Hepatocyte (in vitro differentiated cells): ENCODE results near the gene MTCH1.
A peak's percentile ranks its signal among the peaks of the same experiment; 100 is the strongest.

Experiments
- CTCF ChIP-seq: fragments of 200-600 bp; sonication (generic); IDR thresholded peaks from 2 replicates; pipeline ENCODE4 v1.5.1; 2016; ENCODE audit warnings: antibody characterized with exemption, mild to moderate bottlenecking; ENCODE audit not compliant: poor library complexity
- EZH2 ChIP-seq: fragments of 200-600 bp; sonication (generic); IDR thresholded peaks from 2 replicates; pipeline ENCODE4 v1.6.1; 2016; ENCODE audit warnings: antibody characterized with exemption, mild to moderate bottlenecking, borderline replicate concordance

- TF ChIP-seq CTCF (peak; percentile 83), EZH2 (no peak)
Observed at GRCh38 chr6:37018198-37019064, 32.4 kb upstream of the MTCH1 start.
